GM23338 (cell line): ENCODE data around the gene LPP. TPM values are rescaled to one million over a fixed set of nuclear protein-coding genes. Genes with fewer than 3 reads are reported as not detected.

Experiments
- ATAC-seq: fragments of 200-7000 bp; cut with Tn5 transposase; 3 replicates; pipeline ENCODE4 v1.9.1; 2020
- DNase-seq: peaks from one replicate; pipeline ENCODE4 v3.0.0-alpha.2; 2015; ENCODE audit warnings: low spot score
- H2AFZ ChIP-seq: fragments of 200-600 bp; sonication (generic); 2 replicates; pipeline ENCODE4 v1.8.0; 2016; ENCODE audit warnings: antibody characterized with exemption, mild to moderate bottlenecking, moderate library complexity
- H3F3A ChIP-seq: fragments of 200-600 bp; sonication (generic); replicated peaks from 2 replicates; pipeline ENCODE4 v1.8.0; 2017; ENCODE audit warnings: antibody characterized with exemption, mixed run types, low read depth
- H3K27ac ChIP-seq: fragments of 200-600 bp; sonication (generic); 2 replicates; pipeline ENCODE4 v1.6.1; 2016; ENCODE audit warnings: low read depth
- H3K27me3 ChIP-seq: fragments of 200-600 bp; sonication (generic); 2 replicates; pipeline ENCODE4 v1.8.0; 2016; ENCODE audit warnings: mild to moderate bottlenecking, mixed run types, moderate library complexity; ENCODE audit not compliant: insufficient read depth
- H3K36me3 ChIP-seq: fragments of 200-600 bp; sonication (generic); 2 replicates; pipeline ENCODE4 v1.8.0; 2016; ENCODE audit warnings: mild to moderate bottlenecking; ENCODE audit not compliant: insufficient read depth
- H3K4me1 ChIP-seq: fragments of 200-600 bp; sonication (generic); 2 replicates; pipeline ENCODE4 v1.8.0; 2016; ENCODE audit warnings: mild to moderate bottlenecking, moderate library complexity; ENCODE audit not compliant: insufficient read depth
- H3K4me2 ChIP-seq: fragments of 200-600 bp; sonication (generic); 2 replicates; pipeline ENCODE4 v1.7.1; 2017; ENCODE audit warnings: mixed run types
- H3K4me3 ChIP-seq: fragments of 200-600 bp; sonication (generic); 2 replicates; pipeline ENCODE4 v1.6.1; 2016; ENCODE audit warnings: mixed run types
- H3K79me2 ChIP-seq: fragments of 200-600 bp; sonication (generic); replicated peaks from 2 replicates; pipeline ENCODE4 v1.8.0; 2017; ENCODE audit warnings: mild to moderate bottlenecking; ENCODE audit not compliant: insufficient read depth
- H3K9me2 ChIP-seq: fragments of 200-600 bp; sonication (generic); 2 replicates; pipeline ENCODE4 v1.8.0; 2017; ENCODE audit not compliant: insufficient read depth
- H4K20me1 ChIP-seq: fragments of 200-600 bp; sonication (generic); replicated peaks from 2 replicates; pipeline ENCODE4 v1.8.0; 2017; ENCODE audit warnings: mild to moderate bottlenecking; ENCODE audit not compliant: insufficient read depth
- H3K27ac Mint-ChIP-seq: 2 replicates; pipeline ENCODE4 v1.8.0; 2020; ENCODE audit warnings: inconsistent platforms, mild to moderate bottlenecking, moderate library complexity, mixed read lengths
- H3K27me3 Mint-ChIP-seq: 3 replicates; pipeline ENCODE4 v1.8.0; 2022; ENCODE audit warnings: low read depth, mild to moderate bottlenecking, moderate library complexity, mixed read lengths, inconsistent platforms; ENCODE audit not compliant: insufficient read depth, poor library complexity
- H3K36me3 Mint-ChIP-seq: 3 replicates; pipeline ENCODE4 v1.8.0; 2021; ENCODE audit warnings: low read depth, mild to moderate bottlenecking, inconsistent platforms, moderate library complexity, mixed read lengths
- H3K4me1 Mint-ChIP-seq: 3 replicates; pipeline ENCODE4 v1.8.0; 2020; ENCODE audit warnings: mild to moderate bottlenecking, inconsistent platforms, mixed read lengths
- H3K4me3 Mint-ChIP-seq: 3 replicates; pipeline ENCODE4 v1.8.0; 2021; ENCODE audit warnings: moderate library complexity, mild to moderate bottlenecking, inconsistent platforms, mixed read lengths
- H3K9me3 Mint-ChIP-seq: 3 replicates; pipeline ENCODE4 v1.8.0; 2020; ENCODE audit warnings: moderate library complexity, mild to moderate bottlenecking, inconsistent platforms, mixed read lengths
- CREB1 ChIP-seq: fragments of 250-450 bp; sonication (Bioruptor Pico); IDR thresholded peaks from 2 replicates; pipeline ENCODE4 v1.5.0; 2020; ENCODE audit warnings: low read depth, mild to moderate bottlenecking, moderate library complexity
- EZH2 ChIP-seq: fragments of 200-600 bp; sonication (generic); IDR thresholded peaks from one replicate; pipeline ENCODE4 v1.8.0; 2017; ENCODE audit warnings: antibody characterized with exemption, mild to moderate bottlenecking, low read depth; ENCODE audit not compliant: unreplicated experiment
- EZH2phosphoT487 ChIP-seq: fragments of 200-600 bp; sonication (generic); IDR thresholded peaks from one replicate; pipeline ENCODE4 v1.8.1; 2018; ENCODE audit warnings: antibody characterized with exemption; ENCODE audit not compliant: unreplicated experiment
- JUNB ChIP-seq: IDR thresholded peaks from one replicate; pipeline ENCODE4 v1.6.1; 2016; ENCODE audit warnings: antibody characterized with exemption; ENCODE audit not compliant: unreplicated experiment
- NANOG ChIP-seq: IDR thresholded peaks from 2 replicates; pipeline ENCODE4 v1.6.1; 2016; ENCODE audit warnings: antibody characterized with exemption, borderline replicate concordance
- POLR2AphosphoS5 ChIP-seq: IDR thresholded peaks from 2 replicates; pipeline ENCODE4 v1.6.1; 2016; ENCODE audit warnings: antibody characterized with exemption, low read depth
- STAT1 ChIP-seq: IDR thresholded peaks from one replicate; pipeline ENCODE4 v1.6.1; 2016; ENCODE audit warnings: antibody characterized with exemption; ENCODE audit not compliant: unreplicated experiment
- ZNF114 ChIP-seq: fragments of 250-450 bp; sonication (Bioruptor Pico); IDR thresholded peaks from 2 replicates; pipeline ENCODE4 v1.5.0; 2020; ENCODE audit warnings: mild to moderate bottlenecking, moderate library complexity
- ZNF331 ChIP-seq: fragments of 250-450 bp; sonication (Bioruptor Pico); IDR thresholded peaks from 2 replicates; pipeline ENCODE4 v1.5.0; 2020; ENCODE audit warnings: low read depth, mild to moderate bottlenecking, moderate library complexity
- polyA plus RNA-seq: library from polyadenylated mRNA; unstranded; fragments of >200 nt; fragmentation: Nextera tagmentation; extraction: Ambion mirVana; gene quantifications from 2 replicates; pipeline ENCODE4 v1.2.1, GENCODE V29; 2016
- total RNA-seq: library from RNA; depleted of rRNA; stranded (reverse); fragments of >200 nt; shearing (Covaris generic); gene quantifications from 2 replicates; pipeline ENCODE4 v1.2.3, GENCODE V29; 2014
- TF ChIP-seq, protein P1 (sequence below): IDR thresholded peaks from one replicate; pipeline ENCODE4 v1.6.1; 2018; ENCODE audit warnings: antibody characterized with exemption; ENCODE audit not compliant: unreplicated experiment
- TF ChIP-seq, protein P2 (sequence below): fragments of 250-450 bp; sonication (Bioruptor Pico); IDR thresholded peaks from 2 replicates; pipeline ENCODE4 v1.5.0; 2020; ENCODE audit warnings: mild to moderate bottlenecking, moderate library complexity
- TF ChIP-seq, protein P3 (sequence below), 2 experiments: fragments of 200-600 bp in 1 of 2; sonication (generic) in 1 of 2; conservative IDR thresholded peaks; 2 replicates each; pipeline versions ENCODE4 v1.5.1 to v1.6.1; 2016 to 2017; ENCODE audit warnings: antibody characterized with exemption in 2 of 2, low read depth in 2 of 2, mild to moderate bottlenecking in 2 of 2, moderate library complexity in 1 of 2
- TF ChIP-seq, protein P4 (sequence below): IDR thresholded peaks from 2 replicates; pipeline ENCODE4 v1.6.1; 2016; ENCODE audit warnings: antibody characterized with exemption

The LPP gene
- total and polyA plus RNA-seq, 2 experiments from 2014 or later, result 23.0 to 35.2 TPM

DNA sequence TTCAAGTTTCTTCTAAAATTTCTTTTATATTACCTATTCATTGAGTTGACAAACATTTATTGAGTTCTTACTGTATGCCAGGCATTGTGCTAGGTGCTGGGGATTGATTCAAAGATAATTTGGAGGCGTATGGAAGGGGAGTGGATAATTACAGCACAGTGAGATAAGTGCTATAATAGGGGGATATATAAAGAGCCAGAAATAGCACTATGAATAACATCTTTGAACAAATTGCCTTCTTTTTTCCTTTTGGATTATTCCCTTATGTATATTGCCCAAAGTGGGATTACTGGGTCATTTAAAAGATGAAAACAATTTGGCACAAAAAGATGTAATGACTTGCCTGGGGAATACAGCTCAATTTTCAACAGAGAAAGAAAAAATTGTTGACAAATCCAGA, 64.6 kb downstream of the LPP start:
- H3K9me3 Mint-ChIP-seq, result no peaks in the 10 kb centered on the region
- peaks cover 35% of the 10 kb centered on the region for H3K4me1 Mint-ChIP-seq
- Histone ChIP-seq H3K27me3 (no peaks in the 10 kb centered on the region), H3K9me2 (peaks cover 9% of the 10 kb centered on the region), H3K4me1 (peaks cover 11% of the 10 kb centered on the region; the same call in 1 of the 2 replicates), H3K27ac (no peak overlapping the region), H3K79me2 (peaks cover 24% of the 10 kb centered on the region), H3K36me3 (no peaks in the 10 kb centered on the region), H3K4me3 (no peak overlapping the region), H3K4me2 (no peak overlapping the region), H3F3A (no peaks in the 10 kb centered on the region), H2AFZ (no peak overlapping the region), H4K20me1 (no peaks in the 10 kb centered on the region)
- H3K27ac Mint-ChIP-seq, result no peak overlapping the region
- no peaks in the 10 kb centered on the region for H3K27me3 Mint-ChIP-seq
- TF ChIP-seq, protein P1, sequence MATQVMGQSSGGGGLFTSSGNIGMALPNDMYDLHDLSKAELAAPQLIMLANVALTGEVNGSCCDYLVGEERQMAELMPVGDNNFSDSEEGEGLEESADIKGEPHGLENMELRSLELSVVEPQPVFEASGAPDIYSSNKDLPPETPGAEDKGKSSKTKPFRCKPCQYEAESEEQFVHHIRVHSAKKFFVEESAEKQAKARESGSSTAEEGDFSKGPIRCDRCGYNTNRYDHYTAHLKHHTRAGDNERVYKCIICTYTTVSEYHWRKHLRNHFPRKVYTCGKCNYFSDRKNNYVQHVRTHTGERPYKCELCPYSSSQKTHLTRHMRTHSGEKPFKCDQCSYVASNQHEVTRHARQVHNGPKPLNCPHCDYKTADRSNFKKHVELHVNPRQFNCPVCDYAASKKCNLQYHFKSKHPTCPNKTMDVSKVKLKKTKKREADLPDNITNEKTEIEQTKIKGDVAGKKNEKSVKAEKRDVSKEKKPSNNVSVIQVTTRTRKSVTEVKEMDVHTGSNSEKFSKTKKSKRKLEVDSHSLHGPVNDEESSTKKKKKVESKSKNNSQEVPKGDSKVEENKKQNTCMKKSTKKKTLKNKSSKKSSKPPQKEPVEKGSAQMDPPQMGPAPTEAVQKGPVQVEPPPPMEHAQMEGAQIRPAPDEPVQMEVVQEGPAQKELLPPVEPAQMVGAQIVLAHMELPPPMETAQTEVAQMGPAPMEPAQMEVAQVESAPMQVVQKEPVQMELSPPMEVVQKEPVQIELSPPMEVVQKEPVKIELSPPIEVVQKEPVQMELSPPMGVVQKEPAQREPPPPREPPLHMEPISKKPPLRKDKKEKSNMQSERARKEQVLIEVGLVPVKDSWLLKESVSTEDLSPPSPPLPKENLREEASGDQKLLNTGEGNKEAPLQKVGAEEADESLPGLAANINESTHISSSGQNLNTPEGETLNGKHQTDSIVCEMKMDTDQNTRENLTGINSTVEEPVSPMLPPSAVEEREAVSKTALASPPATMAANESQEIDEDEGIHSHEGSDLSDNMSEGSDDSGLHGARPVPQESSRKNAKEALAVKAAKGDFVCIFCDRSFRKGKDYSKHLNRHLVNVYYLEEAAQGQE, result no peak
- TF ChIP-seq JUNB, result no peak
- TF ChIP-seq STAT1, result no peak
- TF ChIP-seq NANOG, result no peak
- TF ChIP-seq, protein P2, sequence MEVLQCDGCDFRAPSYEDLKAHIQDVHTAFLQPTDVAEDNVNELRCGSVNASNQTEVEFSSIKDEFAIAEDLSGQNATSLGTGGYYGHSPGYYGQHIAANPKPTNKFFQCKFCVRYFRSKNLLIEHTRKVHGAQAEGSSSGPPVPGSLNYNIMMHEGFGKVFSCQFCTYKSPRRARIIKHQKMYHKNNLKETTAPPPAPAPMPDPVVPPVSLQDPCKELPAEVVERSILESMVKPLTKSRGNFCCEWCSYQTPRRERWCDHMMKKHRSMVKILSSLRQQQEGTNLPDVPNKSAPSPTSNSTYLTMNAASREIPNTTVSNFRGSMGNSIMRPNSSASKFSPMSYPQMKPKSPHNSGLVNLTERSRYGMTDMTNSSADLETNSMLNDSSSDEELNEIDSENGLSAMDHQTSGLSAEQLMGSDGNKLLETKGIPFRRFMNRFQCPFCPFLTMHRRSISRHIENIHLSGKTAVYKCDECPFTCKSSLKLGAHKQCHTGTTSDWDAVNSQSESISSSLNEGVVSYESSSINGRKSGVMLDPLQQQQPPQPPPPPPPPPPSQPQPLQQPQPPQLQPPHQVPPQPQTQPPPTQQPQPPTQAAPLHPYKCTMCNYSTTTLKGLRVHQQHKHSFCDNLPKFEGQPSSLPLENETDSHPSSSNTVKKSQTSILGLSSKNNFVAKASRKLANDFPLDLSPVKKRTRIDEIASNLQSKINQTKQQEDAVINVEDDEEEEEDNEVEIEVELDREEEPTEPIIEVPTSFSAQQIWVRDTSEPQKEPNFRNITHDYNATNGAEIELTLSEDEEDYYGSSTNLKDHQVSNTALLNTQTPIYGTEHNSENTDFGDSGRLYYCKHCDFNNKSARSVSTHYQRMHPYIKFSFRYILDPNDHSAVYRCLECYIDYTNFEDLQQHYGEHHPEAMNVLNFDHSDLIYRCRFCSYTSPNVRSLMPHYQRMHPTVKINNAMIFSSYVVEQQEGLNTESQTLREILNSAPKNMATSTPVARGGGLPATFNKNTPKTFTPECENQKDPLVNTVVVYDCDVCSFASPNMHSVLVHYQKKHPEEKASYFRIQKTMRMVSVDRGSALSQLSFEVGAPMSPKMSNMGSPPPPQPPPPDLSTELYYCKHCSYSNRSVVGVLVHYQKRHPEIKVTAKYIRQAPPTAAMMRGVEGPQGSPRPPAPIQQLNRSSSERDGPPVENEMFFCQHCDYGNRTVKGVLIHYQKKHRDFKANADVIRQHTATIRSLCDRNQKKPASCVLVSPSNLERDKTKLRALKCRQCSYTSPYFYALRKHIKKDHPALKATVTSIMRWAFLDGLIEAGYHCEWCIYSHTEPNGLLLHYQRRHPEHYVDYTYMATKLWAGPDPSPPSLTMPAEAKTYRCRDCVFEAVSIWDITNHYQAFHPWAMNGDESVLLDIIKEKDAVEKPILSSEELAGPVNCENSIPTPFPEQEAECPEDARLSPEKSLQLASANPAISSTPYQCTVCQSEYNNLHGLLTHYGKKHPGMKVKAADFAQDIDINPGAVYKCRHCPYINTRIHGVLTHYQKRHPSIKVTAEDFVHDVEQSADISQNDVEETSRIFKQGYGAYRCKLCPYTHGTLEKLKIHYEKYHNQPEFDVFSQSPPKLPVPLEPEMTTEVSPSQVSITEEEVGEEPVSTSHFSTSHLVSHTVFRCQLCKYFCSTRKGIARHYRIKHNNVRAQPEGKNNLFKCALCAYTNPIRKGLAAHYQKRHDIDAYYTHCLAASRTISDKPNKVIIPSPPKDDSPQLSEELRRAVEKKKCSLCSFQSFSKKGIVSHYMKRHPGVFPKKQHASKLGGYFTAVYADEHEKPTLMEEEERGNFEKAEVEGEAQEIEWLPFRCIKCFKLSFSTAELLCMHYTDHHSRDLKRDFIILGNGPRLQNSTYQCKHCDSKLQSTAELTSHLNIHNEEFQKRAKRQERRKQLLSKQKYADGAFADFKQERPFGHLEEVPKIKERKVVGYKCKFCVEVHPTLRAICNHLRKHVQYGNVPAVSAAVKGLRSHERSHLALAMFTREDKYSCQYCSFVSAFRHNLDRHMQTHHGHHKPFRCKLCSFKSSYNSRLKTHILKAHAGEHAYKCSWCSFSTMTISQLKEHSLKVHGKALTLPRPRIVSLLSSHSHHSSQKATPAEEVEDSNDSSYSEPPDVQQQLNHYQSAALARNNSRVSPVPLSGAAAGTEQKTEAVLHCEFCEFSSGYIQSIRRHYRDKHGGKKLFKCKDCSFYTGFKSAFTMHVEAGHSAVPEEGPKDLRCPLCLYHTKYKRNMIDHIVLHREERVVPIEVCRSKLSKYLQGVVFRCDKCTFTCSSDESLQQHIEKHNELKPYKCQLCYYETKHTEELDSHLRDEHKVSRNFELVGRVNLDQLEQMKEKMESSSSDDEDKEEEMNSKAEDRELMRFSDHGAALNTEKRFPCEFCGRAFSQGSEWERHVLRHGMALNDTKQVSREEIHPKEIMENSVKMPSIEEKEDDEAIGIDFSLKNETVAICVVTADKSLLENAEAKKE (CRISPR knock-in tag), result no peak
- TF ChIP-seq, protein P3, sequence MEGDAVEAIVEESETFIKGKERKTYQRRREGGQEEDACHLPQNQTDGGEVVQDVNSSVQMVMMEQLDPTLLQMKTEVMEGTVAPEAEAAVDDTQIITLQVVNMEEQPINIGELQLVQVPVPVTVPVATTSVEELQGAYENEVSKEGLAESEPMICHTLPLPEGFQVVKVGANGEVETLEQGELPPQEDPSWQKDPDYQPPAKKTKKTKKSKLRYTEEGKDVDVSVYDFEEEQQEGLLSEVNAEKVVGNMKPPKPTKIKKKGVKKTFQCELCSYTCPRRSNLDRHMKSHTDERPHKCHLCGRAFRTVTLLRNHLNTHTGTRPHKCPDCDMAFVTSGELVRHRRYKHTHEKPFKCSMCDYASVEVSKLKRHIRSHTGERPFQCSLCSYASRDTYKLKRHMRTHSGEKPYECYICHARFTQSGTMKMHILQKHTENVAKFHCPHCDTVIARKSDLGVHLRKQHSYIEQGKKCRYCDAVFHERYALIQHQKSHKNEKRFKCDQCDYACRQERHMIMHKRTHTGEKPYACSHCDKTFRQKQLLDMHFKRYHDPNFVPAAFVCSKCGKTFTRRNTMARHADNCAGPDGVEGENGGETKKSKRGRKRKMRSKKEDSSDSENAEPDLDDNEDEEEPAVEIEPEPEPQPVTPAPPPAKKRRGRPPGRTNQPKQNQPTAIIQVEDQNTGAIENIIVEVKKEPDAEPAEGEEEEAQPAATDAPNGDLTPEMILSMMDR (conservative IDR thresholded peaks at IDR 0.05; ENCODE audit: low read depth in 2 of 2), result no peak
- TF ChIP-seq CREB1 (CRISPR knock-in tag), result no peak
- TF ChIP-seq EZH2, result no peak
- no peak for TF ChIP-seq POLR2AphosphoS5
- TF ChIP-seq EZH2phosphoT487, result no peak
- no peak for TF ChIP-seq ZNF114 (CRISPR knock-in tag)
- TF ChIP-seq ZNF331 (CRISPR knock-in tag), result no peak
- TF ChIP-seq, protein P4, sequence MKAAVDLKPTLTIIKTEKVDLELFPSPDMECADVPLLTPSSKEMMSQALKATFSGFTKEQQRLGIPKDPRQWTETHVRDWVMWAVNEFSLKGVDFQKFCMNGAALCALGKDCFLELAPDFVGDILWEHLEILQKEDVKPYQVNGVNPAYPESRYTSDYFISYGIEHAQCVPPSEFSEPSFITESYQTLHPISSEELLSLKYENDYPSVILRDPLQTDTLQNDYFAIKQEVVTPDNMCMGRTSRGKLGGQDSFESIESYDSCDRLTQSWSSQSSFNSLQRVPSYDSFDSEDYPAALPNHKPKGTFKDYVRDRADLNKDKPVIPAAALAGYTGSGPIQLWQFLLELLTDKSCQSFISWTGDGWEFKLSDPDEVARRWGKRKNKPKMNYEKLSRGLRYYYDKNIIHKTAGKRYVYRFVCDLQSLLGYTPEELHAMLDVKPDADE, result no peak
- H3K4me3 Mint-ChIP-seq, result no peak overlapping the region
- peaks cover 4% of the 10 kb centered on the region; the same call in 2 of the 3 replicates for H3K36me3 Mint-ChIP-seq
- ATAC-seq, result no peak
- no peak for DNase-seq
